NCI-H1105 treated with DMSO at 0.1 percent for 48 hours (cell line): ENCODE measurements around the gene YIPF3.
"Not testable (repeated sequence)": the region's sequence is repeated elsewhere in the genome, so short reads cannot be mapped to it uniquely, and the experiment has no call there.

ENCODE experiments used
- DNase-seq: peaks from one replicate; lab custom pipeline; 2025; lab: John Stamatoyannopoulos, UW

Gene YIPF3

DNA sequence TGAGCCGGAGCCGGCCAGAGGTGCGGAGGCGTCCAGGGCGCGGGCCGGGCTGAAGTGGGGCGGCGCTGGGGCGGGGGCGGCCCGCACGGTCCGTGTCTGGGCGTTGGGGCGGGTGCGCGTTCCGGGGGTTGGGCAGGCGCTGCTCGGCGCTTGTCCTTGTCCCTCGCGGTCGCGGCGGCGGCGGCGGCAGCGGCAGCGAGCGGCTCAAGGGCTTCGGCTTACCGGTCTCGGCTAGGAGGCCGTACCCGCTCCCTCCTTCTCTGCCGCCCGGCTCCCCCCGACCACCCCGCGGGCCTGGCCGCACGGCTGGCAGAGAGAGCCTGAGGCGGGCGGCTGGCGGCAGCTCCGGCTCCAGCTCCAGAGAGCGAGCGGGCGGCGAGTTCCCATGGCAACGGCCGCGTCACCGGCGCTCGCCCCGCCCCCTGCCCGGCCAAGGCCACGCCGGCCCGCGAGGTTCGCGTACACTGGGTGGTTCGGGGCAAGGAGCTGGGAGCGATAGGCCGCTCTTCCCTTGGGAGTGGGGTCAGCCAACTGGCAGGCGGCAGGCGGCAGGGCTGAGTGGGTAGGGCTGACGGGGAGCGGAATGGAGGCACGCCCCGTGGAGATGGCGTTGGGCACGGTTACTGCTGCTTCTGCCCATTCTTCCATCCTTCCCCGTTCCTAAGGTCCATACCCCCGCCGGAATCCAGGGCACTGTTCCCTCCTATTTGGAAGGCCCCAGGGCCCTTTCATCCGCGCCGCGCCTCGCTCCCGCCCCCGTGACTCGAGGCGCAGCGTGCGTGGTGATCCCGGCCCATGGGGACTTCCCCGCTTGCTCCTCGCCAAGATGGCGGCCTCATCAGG lies 6.5 kb downstream of the YIPF3 start, which contains the start of gene LRRC73:
Gene LRRC73 (minus strand): TSS at position 363 of the 843 bp plus-strand sequence. CDS start 561 bp downstream, outside the sequence.
- DNase-seq = peak; percentile 87

DNA sequence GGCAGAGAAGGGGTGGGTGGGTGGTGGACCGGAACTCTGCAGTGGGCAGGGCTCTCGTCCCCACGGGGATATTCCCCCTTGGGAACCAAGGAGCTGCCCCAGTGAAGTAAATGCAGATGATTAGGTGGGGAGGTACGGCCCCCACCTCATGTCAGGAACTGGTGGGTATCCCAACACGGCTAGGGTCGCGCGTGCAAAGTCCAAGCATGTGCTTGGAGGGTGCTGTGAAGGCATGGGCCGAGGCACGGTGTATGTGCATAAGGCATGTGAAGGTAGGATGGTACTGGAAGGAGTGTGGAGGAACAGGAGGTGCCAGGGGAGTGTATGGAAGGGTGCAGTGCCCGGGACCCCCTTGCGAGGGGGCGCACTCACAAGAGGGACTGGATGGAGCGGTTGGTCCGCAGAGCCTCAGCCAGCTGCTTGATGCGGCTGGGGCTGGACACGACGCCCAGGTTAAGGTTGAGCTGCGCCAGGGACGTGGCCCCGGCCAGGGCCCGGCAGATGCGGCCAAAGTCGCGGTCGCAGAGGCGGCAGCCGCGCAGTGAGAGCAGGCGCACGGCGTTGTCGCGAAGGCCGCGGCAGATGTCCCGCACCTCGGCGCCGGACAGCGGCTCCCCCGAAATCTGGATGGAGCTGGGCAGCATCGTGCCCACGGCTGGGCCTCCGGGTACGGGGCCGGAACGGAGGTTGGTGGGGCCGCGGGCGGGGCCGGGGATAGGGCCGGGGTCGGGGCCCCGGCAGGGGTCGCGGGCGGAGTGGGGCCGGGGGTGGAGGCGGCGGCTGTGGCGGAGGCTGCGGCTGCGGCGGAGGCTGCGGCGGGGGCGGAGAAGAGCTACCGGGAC lies 7.4 kb downstream of the YIPF3 start:
- no peak for DNase-seq

DNA sequence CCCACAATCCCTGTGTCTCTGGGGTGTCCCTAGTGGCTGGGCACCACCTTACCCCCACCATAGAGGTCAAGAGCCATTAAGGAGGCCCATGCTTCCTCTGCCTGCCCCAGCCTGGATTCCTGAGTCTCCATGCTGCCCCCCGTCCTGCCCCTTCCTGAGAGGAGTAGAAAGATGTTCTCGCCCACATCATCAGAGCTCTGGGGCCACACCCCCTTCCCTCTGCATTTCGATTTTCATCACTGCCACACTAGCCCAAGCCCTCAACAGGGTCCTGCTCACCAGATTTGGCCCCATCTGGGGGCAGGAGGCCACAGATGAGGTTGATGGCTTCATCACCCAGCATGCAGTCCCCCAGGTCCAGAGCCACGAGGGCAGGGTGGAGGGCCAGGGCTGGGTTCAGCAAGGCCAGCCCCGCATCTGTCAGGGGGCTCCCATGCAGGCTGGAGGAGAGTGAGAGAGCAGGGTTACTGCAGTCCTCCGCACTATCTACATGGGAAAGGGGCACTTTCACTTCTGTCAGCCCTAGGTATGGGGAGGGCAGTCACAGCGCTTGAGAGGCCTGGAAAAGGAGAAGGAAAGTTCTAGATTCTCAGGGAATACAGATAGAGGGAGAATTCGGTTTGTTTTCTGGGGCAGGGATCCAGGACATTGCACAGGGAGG lies 8.1 kb downstream of the YIPF3 start:
- DNase-seq = no peak

DNA sequence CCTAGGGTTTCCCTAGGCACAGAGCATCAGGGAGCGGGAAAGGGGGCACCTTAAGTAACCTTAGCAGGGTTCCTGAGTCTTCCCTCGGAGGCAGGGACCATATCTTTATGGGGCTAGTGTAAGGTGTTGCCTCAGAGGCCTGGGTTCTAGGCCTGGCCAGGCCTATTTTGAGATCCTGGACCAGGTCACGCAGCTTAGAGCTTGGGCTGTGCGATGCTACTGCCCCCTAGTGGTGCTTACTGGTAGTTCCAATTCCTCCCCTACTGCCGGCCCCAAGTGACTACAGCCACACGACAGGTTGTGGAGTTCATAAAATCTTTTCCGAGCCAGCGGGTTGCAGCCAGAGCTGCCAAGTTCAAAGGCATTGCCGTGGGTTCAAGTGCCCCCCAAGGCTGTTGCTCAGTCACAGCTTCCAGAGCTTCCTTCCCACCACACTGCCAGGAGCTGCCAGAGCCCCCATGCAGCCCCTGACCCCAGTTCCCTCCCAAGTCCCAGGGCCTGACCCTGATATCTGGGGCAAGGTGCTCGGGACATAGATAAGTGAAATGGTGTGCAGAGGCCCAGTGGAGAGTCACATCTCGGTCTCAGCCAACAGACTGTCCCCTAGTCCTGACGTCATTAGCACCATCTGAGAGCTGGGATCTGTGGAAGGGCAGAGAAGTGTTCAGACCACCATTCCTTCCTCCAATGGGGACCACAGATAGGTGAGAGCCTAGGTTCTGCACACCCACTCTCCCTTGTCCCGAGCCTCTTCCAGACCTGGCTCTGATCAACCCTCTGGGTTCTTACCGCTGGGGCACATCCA lies 9.9 kb downstream of the YIPF3 start:
- DNase-seq = peak; percentile 65

DNA sequence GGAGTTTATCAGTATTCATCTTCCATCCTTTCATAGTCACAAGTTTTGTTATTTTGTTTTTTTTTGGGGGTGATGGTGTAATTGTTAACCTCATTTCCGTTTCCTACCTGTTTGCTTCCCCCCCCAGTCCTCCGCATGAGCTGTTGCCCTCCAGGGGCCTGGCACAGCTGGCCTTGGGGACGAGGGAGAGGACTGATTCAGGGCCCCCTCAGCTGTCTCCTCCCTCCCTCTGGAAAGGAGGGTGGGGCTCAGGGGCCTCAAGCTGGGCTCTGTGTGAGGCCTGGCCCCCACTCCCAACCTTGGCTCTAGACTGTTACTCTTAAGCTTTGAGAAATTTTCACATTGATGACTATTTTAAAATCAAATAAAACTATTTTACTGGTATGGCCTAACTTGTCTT lies 10.6 kb downstream of the YIPF3 start:
- no peak for DNase-seq

DNA sequence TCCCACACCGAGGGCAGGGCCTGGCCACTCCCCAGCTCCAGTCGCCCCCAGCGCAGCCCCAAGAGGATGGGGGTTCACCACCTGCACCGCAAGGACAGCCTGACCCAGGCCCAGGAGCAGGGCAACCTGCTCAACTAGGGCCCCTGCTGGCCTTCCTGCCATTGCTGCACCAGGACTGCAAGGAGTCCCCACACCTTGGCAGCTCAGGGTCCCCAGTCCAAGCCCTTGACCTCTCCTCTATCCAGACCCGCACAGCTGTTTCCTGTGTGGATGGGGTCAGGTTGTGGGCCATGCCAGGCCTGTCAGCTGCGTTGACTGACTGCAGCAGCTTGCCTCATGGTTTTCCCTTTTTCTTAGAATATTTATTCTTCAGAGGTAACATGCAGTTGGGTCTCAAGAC lies 11.0 kb downstream of the YIPF3 start:
- no peak for DNase-seq

DNA sequence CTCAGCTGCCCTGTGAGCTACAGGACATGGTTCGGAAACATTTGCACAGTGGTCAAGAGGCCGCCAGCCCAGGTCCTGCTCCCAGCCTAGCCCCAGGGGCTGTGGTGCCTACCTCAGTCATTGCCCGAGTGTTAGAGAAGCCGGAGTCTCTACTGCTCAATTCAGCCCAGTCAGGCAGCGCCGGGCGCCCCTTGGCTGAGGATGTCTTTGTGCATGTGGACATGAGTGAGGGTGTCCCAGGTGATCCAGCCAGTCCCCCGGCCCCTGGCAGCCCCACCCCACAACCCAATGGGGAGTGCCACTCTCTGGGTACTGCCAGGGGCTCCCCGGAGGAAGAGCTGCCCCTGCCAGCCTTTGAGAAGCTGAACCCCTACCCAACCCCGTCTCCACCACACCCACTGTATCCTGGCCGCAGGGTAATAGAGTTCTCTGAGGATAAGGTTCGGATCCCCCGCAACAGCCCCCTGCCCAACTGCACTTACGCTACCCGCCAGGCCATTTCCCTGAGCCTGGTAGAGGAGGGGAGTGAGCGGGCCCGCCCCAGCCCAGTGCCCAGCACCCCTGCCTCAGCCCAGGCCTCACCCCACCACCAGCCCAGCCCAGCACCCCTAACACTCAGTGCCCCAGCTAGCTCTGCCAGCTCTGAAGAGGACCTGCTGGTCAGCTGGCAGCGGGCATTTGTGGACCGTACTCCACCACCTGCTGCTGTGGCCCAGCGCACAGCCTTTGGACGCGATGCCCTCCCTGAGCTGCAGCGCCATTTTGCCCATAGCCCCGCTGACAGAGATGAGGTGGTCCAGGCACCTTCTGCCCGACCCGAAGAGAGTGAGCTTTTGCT lies 11.8 kb downstream of the YIPF3 start:
- no peak for DNase-seq

DNA sequence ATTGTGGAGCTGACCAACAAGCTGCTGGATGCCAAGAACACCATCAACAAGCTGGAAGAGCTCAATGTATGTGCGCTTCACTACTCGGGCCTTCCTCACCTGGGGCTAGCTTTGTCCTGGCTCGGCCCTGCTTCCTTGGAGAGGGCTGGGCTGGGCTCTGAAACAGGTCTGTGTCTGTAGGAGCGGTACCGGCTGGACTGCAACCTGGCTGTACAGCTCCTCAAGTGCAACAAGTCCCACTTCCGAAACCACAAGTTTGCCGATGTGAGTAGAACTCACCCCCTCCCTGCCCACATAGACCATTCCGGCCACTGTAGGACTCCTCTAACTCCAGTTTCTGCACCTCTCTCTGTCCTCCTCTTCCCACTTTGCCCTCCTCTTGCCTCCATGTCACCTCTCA lies 13.3 kb downstream of the YIPF3 start:
- no peak for DNase-seq

DNA sequence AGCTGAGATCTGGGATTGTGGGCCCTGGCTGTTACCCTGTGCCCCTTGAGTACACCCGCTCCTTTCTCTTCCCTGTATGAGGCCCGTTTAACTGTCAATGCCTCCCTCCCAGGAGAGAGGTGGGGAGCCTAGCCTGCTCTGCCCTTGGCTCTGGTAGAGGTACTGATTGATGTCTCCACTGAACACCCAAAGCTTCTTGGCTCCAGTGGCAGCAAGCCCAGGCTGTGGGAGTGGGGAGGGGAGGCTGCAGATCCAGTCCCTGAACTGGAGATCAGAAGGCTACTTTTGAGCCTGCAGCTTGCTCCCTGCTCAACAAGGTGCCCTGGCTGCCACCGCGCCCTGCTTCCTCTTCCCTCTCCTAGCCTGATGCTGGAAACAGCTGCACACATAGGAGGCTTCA lies 14.1 kb downstream of the YIPF3 start:
- no peak for DNase-seq

DNA sequence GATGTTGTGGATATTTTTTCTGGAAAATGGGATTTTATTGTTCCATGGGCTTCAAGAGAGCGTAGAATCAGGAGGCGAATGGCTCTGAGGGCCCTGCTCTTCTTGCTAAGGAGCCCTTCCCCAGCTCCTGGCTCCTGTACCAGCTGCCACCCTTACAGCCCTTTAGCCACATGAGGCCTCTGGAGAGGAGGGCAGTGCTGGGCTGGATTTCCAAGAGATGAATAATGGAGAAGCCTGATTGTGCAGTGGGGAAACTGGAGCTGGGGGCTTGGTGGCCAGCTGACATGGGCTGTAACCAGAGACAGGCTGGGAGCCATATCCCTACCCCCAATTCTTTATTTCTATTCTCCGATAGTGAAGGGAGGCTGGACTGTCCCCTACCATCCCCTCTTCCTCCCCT lies 15.8 kb downstream of the YIPF3 start:
- DNase-seq = no peak

DNA sequence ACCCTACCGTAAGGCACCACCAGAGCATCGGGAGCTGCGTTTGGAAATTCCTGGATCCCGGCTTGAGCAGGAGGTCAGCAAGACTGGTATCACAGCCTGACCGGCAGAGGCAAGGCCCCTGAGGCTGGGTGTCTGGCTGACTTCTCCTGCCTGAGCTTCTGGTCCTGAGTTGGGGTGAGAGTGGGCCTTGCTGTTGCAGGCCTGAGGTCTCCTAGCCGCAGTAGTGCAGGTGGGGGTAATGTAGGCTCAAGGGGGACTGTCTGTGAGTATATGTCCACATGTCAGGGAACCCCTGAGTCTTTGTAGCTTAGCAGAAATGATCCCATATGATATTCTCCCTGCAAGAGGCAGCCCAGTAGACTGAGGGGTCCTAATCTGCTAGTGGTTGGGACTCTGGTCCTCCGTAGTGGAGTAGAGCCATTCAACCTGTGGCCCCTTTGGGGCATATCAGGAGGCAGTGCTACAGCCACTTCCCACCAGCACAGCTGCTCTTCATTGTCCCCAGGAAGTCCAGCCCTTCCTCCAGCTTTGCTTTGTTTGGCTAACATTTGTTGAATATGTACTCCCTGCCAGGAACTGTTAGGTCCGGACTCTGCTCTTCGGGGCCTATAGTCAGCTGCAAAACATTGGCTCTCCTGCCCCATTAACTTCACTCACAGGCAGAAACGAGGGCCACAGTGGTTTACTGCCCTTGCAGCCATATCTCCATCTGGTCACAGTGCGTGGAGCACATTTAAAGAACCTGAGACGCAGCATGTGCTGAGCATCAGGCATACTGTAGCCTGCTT lies 17.5 kb downstream of the YIPF3 start:
- DNase-seq = no peak

DNA sequence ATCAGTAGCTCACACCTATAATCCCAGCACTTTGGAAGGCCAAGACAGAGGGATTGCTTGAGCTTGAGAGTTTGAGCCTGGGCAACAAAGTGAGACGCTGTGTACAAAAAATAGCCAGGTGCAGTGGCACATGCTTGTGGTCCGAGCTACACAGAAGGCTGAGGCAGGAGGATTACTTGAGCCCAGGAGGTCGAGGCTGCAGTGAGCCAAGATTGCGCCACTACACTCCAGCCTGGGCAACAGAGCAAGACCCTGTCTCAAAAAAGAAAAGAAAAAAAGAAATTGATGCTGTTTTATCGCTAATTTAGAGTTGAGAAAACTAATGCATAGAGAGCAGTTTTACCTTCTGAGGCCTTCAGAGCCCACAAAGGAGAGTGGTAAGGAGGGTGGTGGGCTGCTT lies 18.4 kb downstream of the YIPF3 start:
- DNase-seq = not testable (repeated sequence)

DNA sequence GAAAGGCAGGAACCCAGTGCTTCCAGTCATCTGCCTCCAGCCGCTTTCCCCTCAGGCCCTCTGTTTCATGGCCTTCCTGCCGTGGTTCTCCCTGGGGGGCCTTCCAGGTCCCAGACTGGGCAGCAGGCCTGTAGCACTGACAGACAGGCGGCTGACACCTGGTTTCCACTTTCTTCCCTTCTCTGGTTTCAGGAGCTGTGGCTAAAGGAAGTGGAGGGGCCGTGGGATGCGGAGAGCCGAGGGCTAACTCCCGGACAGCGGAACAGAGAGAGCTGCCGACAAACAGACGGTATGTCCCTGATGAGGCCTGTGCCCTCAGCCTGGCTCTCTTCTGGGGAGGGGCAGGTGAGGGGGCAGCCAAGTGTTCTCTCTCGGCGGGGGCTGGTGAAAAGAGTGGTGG lies 19.0 kb downstream of the YIPF3 start:
- DNase-seq = no peak

DNA sequence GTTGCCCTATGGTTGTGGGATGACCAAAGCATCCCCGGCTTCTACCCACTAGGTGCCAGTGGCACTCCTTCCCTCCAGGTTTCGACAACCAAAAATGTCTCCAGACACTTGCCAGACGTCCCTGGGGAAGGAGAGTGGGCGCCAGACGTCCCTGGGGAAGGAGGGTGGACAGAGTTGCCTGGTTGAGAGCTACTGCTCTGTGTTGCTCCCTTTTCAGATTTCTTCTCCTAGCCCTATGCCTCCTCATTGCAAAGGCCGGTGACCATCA lies 19.7 kb downstream of the YIPF3 start:
- DNase-seq = no peak

DNA sequence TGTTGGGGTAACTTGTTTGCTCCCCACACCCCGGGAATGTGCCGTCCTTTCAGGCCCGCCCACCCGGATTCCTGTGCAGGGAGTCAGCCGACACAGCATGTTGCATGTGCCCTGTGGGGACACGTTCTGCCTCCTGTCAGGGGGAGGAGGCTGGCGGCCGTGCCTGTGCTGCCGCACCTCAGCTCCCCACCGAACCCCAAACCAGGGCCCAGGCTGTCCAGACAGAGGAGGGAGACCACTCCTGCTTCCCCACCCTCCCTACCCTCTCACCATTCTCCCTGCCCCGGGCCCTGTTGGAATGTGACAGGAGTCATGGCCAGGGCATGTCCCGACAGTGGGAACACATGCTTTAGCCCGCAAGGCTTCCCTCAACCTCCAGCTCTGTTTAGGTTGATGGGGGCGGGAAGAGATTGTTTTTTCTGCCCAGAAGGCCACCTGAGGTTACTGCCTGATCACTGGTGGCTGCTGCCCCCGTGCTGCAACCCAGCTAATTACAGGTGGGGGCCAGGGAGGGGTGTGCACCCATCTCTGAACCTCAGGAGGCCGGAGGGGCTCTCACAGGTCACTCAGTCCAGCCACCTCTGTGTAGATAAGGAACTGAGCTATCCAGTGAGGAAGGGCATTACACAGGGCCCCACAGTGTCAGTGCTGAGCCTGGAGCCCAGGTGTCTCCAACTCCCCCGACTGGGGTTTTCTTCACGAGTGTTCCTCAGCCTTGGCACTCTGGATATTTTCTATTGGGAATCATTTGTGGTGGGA lies 20.2 kb downstream of the YIPF3 start:
- DNase-seq = no peak

DNA sequence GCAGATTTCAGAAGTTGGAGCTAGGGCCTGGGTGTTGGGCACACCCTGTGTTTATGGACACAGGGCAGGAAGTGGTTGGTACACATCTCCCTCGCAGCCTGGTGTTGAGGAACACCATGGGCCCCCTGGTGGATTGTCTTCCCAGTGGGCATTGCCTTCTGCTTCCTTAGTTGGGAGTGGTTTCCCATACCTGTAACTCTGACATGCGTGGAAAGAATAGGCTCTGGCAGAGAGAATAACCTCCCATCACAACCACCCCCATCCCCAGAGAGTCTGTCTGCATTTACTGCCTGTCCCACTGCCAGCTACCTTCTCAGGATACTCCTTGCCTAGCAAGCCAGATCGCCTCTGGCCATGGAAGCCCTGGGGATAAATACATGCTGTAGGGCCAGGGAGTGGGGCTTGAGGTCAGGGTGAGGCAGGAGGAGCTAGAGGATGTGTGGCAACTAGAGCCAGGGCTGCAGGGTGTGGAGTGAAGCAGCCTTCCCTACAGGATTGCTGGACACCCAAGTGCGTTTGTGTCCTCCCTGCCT lies 21.3 kb downstream of the YIPF3 start:
- no peak for DNase-seq

DNA sequence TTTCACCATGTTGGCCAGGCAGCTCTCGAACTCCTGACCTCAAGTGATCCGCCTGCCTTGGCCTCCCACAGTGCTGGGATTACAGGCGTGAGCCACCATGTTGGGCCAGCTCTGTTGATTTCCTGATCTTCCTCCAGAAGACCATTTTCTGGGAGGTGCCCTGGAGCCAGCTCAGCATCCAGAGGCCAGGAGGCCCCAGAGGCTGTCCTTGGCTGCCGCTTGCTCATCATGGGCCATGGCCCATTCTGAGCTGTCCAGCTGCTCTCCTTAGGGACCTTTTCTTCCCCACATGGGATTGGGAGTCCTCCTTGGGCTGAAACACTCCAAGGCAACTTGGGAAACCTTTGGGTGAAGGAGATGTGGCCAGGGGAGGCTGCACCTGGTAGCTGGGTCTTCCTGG lies 22.0 kb downstream of the YIPF3 start:
- no peak for DNase-seq

DNA sequence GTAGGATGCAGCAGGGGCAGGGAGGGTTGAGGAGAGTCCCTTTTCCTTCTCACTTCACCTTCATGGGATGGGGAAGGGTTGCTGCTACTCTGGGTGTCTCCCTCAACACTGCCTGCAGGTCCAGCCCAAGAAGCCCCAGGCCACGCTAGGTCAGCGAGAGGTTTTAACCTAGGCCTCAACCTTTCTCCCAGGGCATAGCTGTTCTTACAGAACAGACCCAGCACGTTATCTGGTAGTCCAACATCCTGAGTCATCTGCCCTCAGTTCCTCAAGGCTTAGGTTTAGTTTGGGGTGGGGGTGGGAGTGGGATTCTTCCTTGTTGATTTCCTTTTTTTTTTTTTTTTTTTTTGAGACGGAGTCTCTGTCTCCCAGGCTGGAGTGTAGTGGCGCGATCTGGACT lies 22.4 kb downstream of the YIPF3 start:
- DNase-seq = no peak

DNA sequence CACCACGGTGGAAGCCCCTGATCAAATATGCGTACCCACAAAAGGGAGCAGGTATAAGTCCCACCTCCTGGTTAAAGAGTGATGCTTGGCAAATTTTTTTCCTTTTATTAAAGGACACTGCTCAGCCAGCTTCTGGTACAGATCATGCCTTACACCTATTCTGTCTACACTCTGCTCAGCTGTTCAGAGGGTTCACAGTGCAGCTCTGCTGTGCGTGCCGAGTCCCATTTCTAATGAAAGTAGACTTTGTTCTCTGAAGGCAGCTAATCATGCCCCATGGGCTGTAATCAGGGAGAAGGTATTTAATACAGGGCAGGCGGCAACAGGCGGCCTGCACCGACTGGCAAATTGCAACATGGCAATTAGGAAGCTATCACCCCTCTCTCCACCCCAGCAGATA lies 22.9 kb downstream of the YIPF3 start:
- no peak for DNase-seq
